C4-2B (cell line): ENCODE data around the gene DUSP10.

Experiments used
- H3K27ac ChIP-seq: fragments of 450-650 bp; 2 replicates; pipeline ENCODE4 v1.5.1; 2017
- CTCF ChIP-seq: fragments of 450-650 bp; conservative IDR thresholded peaks from 2 replicates; pipeline ENCODE4 v1.5.1; 2017; ENCODE audit warnings: mild to moderate bottlenecking
- ZFX ChIP-seq: fragments of 450-650 bp; IDR thresholded peaks from 2 replicates; pipeline ENCODE4 v1.6.1; 2017

Gene DUSP10

DNA sequence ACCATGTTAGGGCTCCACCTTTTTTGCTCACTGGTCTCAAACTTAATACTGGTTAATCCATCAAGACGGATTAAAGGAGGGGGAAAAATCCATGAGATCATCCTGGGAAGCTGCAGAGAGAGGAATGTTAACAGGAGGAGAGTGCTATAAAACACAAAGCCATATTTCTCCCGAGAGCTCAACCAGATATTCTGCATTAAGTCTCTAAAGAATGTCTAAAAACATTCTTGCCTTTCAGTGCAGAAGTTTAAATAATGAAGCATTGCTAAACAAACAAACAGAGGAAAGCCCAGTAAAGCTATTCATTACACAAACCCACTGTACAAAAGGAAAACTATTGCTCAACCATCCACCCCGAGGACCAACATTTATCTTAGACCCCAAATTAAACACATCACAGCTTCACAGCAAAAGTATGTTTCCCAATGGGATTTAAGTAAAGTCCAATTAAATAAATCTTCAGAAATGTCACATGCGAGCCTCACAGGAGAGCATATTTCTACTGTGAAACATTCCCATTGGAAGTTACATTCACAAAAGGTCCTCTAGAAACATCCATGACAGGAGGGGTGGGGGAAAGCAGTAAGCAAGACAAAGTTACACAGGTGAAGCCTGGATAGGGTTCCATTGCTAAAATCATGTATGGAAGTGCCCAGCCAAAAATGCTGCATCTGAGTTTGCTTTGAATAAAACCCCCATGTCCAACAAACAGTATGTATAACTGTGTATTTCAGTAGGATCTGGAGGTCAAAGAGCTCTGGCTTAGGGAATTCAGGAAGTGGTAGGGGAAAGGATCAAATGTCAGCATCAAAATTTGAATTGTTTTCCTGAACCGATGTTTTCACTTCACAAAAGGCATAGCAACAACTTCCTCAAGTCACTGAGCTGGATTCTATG lies 23.3 kb downstream of the DUSP10 start:
- TF ChIP-seq CTCF, result no peak
- no peak for TF ChIP-seq ZFX
- no peak overlapping the region for H3K27ac ChIP-seq

DNA sequence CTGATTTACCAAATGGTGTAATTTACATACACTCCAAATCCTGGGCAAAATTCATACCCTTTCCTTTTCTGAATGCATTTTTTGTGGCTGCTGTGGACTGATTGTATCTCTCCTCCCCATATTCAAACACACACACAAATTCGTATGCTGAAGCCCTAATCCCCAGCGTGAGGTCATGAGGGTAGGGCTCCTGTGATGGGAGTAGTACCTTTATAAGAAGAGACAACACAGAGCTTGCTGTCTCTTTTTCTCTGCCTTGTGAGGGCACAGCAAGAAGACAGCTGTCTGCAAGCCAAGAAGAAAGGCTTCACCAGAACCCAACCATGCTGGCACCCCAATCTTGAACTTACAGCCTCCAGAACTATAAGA lies 24.4 kb downstream of the DUSP10 start:
- H3K27ac ChIP-seq, result no peak overlapping the region
- TF ChIP-seq CTCF (no peak), ZFX (no peak)

DNA sequence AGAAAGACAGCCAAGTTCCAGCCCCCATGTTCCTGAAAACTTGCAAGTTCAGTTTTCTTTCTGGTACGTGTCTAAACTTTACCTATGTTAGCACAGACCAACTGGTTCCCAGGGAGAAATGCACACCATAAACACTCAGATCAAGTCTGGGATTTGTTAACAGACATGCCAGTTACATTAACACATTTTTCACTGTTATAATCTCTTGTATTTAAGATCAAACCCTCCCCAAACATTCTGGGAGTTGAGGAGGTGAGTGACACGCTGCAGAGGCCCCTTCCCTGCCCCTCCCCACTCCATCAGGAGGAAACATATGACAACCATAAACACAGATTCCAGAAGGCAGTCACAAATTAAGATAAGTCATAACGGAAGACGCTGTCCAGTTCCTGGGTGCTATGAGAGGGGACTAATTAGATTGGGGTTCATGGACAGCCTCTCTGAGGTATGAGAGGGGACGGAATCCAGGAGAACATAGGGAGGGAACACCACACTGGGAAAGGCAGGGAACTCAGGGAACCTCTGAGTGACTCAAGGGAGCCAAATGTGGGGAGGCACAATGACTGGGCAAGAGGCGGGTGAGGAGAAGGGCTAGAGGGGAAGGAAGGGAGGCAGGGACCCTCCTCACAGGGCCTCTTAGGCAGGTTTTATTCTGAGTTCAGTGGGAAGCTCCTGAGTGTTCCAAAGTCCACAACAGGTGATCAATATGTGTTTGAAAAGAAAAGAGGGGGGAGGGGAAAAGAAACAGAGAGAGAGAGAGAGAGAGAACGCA lies 25.0 kb downstream of the DUSP10 start:
- TF ChIP-seq CTCF, result no peak
- no peak for TF ChIP-seq ZFX
- H3K27ac ChIP-seq, result peak overlapping the region; percentile 17; the same call in 1 of the 2 replicates

GRCh38 chr1:221715321-221716169 lies 26.3 kb downstream of the DUSP10 start:
- TF ChIP-seq ZFX, result no peak
- TF ChIP-seq CTCF, result no peak
- H3K27ac ChIP-seq, result peak overlapping the region; percentile 47

DNA sequence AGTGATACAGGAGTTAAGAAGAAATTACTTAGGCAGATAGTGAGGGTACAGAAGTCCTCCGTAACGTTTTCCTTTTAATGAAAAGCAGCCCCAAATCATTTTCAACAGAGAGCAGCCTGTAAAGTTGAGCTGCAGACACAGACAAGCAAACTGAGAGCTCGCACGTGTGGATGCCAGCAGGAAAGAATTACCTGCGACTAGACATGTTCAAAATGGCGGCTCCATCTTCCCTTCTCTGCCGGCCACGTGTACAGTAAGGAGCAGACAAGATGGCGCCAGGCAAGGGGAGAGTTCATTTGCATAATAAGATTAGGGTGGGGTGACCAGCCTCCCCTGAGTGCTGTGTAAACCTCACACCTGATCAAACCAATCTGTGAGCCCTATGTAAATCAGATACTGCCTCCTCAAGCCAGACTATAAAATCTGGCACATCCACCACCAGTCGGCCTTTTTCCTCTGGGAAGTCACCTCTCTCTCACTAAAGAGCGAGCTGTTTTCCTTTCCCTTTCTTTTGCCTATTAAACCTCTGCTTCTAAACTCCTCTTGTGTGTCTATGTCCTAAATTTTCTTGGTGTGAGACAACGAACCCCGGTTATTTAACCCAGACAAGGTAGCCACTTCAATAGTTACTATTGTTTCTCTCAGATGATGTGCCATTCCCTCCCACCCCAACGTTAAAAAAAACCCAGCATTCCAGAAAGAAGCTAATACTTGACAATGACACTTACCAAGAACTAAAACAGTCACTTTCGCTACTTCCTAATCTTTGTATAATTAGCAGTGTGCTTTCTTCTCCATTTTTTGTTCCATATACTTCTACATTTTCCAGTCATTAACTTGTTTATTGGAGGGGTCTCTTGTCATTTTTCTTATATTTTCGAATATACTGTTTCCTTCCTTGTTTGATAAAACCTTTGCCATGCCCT lies 27.4 kb downstream of the DUSP10 start:
- TF ChIP-seq CTCF (no peak), ZFX (no peak)
- peak overlapping the region; percentile 4; the same call in 1 of the 2 replicates for H3K27ac ChIP-seq

DNA sequence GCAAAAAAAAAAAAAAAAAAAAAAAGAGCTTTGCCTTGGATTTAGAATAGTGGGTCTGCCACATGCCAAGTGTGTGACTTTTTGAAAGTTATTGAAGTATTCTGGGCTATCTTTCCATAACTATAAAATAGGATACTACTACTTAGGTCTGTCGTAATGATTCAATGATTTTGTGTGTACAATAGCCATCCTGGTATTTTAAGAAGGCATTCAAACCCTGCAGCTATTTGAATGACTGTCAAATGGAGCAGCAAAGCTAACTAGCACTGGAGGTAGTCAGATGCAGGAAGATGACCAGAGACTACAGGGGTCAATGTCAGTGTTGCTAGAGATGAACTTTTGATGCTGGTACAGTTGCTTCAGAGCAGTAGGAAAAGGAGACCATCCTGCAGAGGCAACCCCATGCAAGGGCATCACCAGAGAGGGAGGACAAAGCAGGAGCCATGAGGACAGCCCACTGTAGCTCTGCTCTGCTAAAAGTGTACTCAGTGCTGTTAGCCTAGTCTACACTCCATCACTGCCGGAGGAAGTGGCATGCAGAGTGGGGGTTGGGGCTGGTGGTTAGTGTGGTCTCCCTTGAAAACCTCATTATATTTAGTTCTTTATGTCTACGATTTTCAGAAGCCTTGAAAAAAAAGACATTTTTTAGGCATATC lies 29.0 kb downstream of the DUSP10 start:
- TF ChIP-seq CTCF (no peak), ZFX (no peak)
- no peak overlapping the region for H3K27ac ChIP-seq
